Measurements from ENCODE around the gene HAP1. TPM values are rescaled to one million over a fixed set of nuclear protein-coding genes. Genes with fewer than 3 reads are reported as not detected.

Gene HAP1
- total RNA-seq, 3 donors from 2014 or later (not counting 1 experiment from before 2014, with no cell fraction given) = not detected

GRCh38 chr17:41735744-41736143, 1.3 kb upstream of the HAP1 start:
- ATAC-seq = no peak
- H3K4me1 ChIP-seq (ENCODE audit: control insufficient read depth, insufficient read depth, low read length) = peaks cover 16% of the 10 kb centered on the region
- no peak overlapping the region for H3K4me3 ChIP-seq (ENCODE audit: low read length)
- intact Hi-C loops (cut with micrococcal nuclease) = loop anchor here (5.0 kb wide), 1 partner anchor 382 kb away; no protein-coding TSS in a partner anchor
- Mint-ChIP-seq H3K27ac (no peak overlapping the region), H3K4me1 (no peaks in the 10 kb centered on the region), H3K36me3 (no peaks in the 10 kb centered on the region), H3K4me3 (no peak overlapping the region), H3K9me3 (no peaks in the 10 kb centered on the region), H3K27me3 (ENCODE audit: low read depth in 2 of 2) (peaks cover 38 to 39% of the 10 kb centered on the region in 2 donors)
- H3K9me3 ChIP-seq (ENCODE audit: control insufficient read depth, insufficient read depth, low read length) = no peaks in the 10 kb centered on the region
- WGBS (ENCODE audit: insufficient coverage) = 91% methylated on average over 4 of the region's 4 CpGs
- no peak for TF ChIP-seq CTCF (IDR thresholded peaks at IDR 0.05)
- H3K27ac ChIP-seq (ENCODE audit: low read length) = no peak overlapping the region
- H3K36me3 ChIP-seq (ENCODE audit: control insufficient read depth, insufficient read depth, low read length) = no peaks in the 10 kb centered on the region
- peaks cover 27% of the 10 kb centered on the region for H3K27me3 ChIP-seq (ENCODE audit: control insufficient read depth, insufficient read depth, low read length)
- no peak for DNase-seq

GRCh38 chr17:41734949-41735313, 488 bp upstream of the HAP1 start:
- H3K27ac ChIP-seq (ENCODE audit: low read length) = no peak overlapping the region
- H3K4me3 ChIP-seq (ENCODE audit: low read length) = no peak overlapping the region
- Mint-ChIP-seq H3K4me1 (no peaks in the 10 kb centered on the region), H3K4me3 (no peak overlapping the region), H3K36me3 (no peaks in the 10 kb centered on the region), H3K27me3 (ENCODE audit: low read depth in 2 of 2) (peaks cover 39% of the 10 kb centered on the region in 2 donors), H3K27ac (no peak overlapping the region), H3K9me3 (no peaks in the 10 kb centered on the region)
- WGBS (ENCODE audit: insufficient coverage) = 7% methylated on average over 23 of the region's 23 CpGs
- H3K4me1 ChIP-seq (ENCODE audit: control insufficient read depth, insufficient read depth, low read length) = peaks cover 16% of the 10 kb centered on the region
- DNase-seq (no peak), ATAC-seq (no peak)
- intact Hi-C loops (cut with micrococcal nuclease) = loop anchor here (5.0 kb wide), 1 partner anchor 382 kb away; no protein-coding TSS in a partner anchor
- no peak for TF ChIP-seq CTCF (IDR thresholded peaks at IDR 0.05)
- H3K36me3 ChIP-seq (ENCODE audit: control insufficient read depth, insufficient read depth, low read length) = no peaks in the 10 kb centered on the region
- peaks cover 27% of the 10 kb centered on the region for H3K27me3 ChIP-seq (ENCODE audit: control insufficient read depth, insufficient read depth, low read length)
- H3K9me3 ChIP-seq (ENCODE audit: control insufficient read depth, insufficient read depth, low read length) = no peaks in the 10 kb centered on the region

GRCh38 chr17:41733348-41734138, 900 bp downstream of the HAP1 start:
- 12% methylated on average over 37 of the region's 40 CpGs for WGBS (ENCODE audit: insufficient coverage)
- peaks cover 16% of the 10 kb centered on the region for H3K4me1 ChIP-seq (ENCODE audit: control insufficient read depth, insufficient read depth, low read length)
- H3K4me3 Mint-ChIP-seq = no peak overlapping the region
- no peak overlapping the region for H3K27ac Mint-ChIP-seq
- H3K27me3 Mint-ChIP-seq (ENCODE audit: low read depth in 2 of 2) = peaks cover 39 to 42% of the 10 kb centered on the region in 2 donors
- H3K4me3 ChIP-seq (ENCODE audit: low read length) = no peak overlapping the region
- no peaks in the 10 kb centered on the region for H3K4me1 Mint-ChIP-seq
- H3K36me3 Mint-ChIP-seq = no peaks in the 10 kb centered on the region
- H3K27ac ChIP-seq (ENCODE audit: low read length) = no peak overlapping the region
- intact Hi-C loops (cut with micrococcal nuclease) = no loop called here
- ATAC-seq = no peak
- TF ChIP-seq CTCF (IDR thresholded peaks at IDR 0.05) = no peak
- H3K36me3 ChIP-seq (ENCODE audit: control insufficient read depth, insufficient read depth, low read length) = no peaks in the 10 kb centered on the region
- no peaks in the 10 kb centered on the region for H3K9me3 ChIP-seq (ENCODE audit: control insufficient read depth, insufficient read depth, low read length)
- no peak for DNase-seq
- H3K27me3 ChIP-seq (ENCODE audit: control insufficient read depth, insufficient read depth, low read length) = peaks cover 27% of the 10 kb centered on the region
- no peaks in the 10 kb centered on the region for H3K9me3 Mint-ChIP-seq
